HuH-7 (cell line): ENCODE measurements around the gene TACR2.
"Not testable (repeated sequence)": the region's sequence is repeated elsewhere in the genome, so short reads cannot be mapped to it uniquely, and the experiment has no call there.

Experiments used
- DNase-seq: peaks from one replicate; pipeline ENCODE4 v3.0.0; 2011; ENCODE audit warnings: low spot score

Gene TACR2

GRCh38 chr10:69450395-69450794, 33.7 kb upstream of the TACR2 start:
- DNase-seq, result not testable (repeated sequence)

DNA sequence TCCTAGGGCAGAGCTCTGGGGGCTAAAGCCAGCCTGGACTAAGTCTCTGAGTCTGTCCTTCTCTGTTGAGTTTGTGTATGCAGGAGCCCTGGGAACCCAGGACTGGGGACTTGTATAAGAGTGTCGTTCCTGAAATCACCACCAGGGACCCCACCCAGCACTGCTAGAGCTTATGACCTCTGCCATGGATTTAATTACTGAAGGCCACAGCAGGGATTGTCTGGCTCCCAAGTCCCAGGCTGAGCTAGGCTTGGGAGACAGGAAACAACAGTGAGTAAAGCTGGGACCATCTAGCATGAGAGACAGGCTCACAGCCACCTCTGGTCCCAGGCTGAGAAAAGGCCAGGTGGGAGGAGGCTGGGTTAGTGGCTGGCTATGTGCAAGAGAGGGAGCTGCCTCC, 33.1 kb upstream of the TACR2 start:
- peak; percentile 66 for DNase-seq

DNA sequence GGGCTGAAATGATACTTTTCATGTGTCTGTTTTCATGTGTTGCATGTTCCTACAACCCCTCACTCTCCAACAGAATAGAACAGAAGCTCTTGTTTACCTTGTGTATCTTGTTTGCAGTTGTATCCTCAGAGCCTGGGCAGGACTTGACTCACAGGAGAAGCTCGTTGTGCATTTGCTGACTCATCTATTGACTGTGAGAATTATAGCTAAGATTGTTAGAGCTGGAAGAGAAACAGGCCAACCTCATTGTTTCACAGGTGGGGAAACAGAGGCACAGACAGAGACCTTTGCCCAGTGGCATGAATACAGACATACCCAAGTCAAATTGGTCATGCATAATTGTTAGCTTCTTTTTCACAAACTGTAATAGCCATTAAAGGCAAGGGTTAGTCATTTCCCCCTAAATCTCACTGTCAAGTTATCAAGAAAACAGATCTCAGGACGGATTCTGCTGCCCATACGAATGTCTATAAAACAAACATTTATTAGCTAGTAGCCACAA, 30.0 kb upstream of the TACR2 start:
- no peak for DNase-seq

DNA sequence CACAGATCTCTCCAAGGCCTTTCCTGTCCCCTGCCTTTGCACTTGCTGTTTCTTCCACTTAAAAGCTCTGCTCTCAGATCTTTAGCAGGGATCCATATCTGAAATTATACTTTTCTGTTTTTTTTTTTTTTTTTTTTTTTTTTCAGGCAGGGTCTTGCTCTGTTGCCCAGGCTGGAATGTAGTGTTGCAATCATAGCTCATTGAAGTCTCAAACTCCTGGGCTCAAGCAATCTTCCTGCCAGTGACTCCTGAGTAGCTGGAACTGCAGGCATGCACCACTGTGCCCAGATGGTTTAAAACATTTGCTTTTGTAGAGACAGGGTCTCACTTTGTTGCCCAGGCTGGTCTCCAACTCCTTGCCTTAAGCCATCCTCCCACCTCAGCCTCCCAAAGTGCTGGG, 29.5 kb upstream of the TACR2 start:
- DNase-seq, result no peak

DNA sequence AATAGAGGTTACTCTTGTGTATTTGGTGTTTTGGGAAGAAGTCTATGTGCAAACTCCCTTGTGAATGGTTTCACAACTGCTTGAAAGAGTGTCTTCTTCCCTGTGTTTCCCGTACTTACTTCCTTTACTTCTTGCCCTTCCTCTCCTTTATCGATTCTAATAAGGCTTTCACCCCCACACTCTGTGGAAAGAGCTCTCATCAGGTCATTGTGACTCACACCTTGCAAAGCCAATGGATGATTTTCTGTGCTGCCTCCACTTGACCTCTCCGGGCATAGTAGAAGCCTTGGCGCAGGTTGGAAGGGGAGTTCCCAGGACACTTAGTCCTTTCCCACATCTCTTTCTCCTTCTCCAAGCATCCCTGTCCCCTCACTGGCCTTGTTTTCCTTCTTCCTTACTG, 28.3 kb upstream of the TACR2 start:
- DNase-seq, result no peak

- no peak for DNase-seq
Measured at GRCh38 chr10:69443354-69443753, 26.6 kb upstream of the TACR2 start.

DNA sequence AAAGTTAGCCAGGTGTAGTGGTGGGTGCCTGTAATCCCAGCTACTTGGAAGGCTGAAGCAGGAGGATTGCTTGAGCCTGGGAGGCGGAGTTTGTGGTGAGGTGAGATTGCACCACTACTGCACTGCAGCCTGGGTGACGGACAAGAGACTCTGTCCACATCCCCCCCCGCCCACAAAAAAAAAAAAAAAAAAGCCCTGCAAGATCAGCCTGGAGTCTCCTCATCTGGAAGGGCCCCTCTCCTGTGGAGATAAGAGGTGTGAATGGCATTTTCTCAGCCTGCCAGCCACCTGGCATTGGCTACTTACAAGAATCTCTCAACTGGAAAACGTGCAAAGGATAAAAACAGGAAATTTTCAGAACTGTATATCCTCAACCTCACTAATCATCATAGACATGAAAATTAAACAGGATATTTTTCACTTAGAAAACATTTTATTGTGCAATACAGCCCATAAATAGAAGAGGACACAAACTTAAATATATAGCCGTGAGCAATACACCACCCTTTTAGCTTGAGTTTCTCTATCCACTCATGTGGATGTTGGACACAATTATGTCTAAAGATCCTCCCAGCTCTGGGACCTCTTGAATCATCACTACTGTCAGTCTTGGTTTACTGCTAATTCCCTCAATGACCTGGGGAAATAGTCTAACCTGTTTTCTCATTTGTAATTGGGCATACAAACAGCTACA, 23.2 kb upstream of the TACR2 start:
- DNase-seq, result no peak

GRCh38 chr10:69439350-69439739, 22.6 kb upstream of the TACR2 start:
- no peak for DNase-seq

- DNase-seq, result no peak
Measured at GRCh38 chr10:69438536-69439349, 22.0 kb upstream of the TACR2 start.

- DNase-seq, result no peak
Measured at GRCh38 chr10:69437321-69438259, 20.9 kb upstream of the TACR2 start.

GRCh38 chr10:69435966-69436520, 19.3 kb upstream of the TACR2 start:
- no peak for DNase-seq

GRCh38 chr10:69434926-69435325, 18.2 kb upstream of the TACR2 start:
- DNase-seq, result no peak

GRCh38 chr10:69434169-69434568, 17.5 kb upstream of the TACR2 start:
- DNase-seq, result no peak

- DNase-seq, result no peak
Measured at GRCh38 chr10:69428165-69428564, 11.4 kb upstream of the TACR2 start.

GRCh38 chr10:69426376-69426727, 9.6 kb upstream of the TACR2 start:
- no peak for DNase-seq

DNA sequence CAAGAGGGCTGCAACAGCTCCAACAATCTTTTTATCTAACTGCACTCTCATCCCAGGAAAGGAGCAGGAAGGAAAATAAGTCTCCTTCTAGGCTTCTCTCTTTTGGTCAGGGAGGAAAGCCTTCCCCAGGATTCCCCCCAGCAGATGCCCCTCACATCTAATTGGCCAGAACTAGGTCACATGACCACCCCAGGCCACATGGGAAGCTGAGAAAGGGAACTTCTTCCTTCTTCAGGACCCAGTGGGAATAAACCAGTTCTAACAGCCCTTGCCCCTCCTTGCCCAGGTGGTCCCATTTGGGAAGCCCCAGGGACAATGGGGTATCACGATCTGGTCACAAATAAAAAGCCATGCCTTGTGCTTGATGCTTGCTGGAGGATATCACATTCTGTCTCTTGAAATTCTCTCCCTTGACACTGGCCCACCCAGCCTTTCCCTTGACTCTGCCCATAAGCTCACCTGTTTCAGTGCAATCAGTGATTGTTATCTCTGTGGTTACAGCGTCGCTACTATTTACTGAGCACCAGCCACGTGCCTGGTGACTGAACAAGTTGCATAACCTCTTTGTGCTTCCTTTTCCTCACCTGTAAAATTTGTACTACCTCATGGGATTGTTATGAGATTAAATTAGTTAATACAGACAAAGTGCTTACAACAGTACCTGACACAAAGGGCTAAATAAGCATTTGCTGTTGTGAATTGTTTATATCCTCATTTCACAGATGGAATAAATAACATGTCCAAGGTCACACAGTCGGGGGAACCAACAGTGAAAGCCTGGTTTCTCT, 9.0 kb upstream of the TACR2 start:
- peak; percentile 34 for DNase-seq

GRCh38 chr10:69425041-69425440, 8.3 kb upstream of the TACR2 start:
- no peak for DNase-seq

GRCh38 chr10:69422676-69423075, 6.0 kb upstream of the TACR2 start:
- no peak for DNase-seq

DNA sequence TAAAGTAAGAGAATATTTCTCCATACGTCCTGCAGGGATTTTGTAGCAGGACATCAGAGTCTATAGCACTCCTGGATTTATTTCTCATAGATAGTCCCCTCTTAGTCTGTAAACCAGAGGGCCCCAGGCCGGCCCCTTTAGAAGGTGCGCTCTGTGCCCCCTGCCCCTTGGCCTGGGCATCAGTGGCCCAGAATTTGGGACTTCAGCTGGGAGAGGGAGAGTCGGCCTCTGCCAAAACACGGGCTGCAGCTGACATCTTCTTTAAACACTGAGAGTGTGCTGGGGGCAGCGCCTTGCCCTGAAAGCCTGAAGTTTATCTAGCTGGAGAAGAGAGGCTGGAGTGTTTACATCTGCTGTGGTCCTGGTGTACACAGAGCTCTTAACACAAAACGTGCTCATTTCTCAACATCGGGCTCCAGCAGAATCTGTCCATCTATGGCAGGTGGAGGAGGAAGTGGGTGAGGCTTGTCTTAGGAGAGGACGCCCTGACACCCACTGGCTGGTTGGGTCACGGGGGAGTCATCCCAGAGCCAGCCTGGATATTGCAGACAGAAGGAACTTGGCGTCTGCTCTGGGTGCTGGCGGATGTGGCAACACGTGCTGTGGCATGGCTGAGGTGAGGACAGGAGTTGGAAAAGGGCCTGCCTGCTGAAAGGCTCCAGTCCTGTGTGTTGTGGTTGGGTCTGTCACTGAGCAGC, 5.0 kb upstream of the TACR2 start:
- DNase-seq, result no peak

DNA sequence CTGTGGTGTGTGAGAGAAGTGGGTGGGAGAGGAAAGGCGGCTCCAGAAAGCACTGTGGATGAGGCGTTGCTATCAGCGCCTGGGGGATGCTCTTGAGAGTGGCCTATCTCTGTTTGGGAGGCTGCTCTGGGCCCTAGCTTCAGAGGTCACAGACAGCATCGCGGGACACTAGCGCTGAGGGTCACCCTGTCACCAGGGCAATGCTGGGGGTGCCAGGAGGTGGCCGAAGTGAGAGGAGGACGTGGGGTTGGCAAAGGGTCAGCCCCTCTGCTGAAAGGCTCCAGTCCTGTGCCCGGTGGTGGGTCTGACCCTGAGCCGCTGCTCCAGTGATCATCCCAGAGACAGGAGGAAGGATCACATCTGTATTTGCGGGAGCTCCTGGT, 3.0 kb upstream of the TACR2 start:
- DNase-seq, result no peak
